Measurements from ENCODE around the gene MAEL. TPM values are rescaled to one million over a fixed set of nuclear protein-coding genes. Genes with fewer than 3 reads are reported as not detected.

MAEL gene
- total RNA-seq, 3 donors from 2014 or later, result 0.18 TPM; not detected in 2

Other genes starting within 250 kb of the MAEL start
- 10 to 100 TPM; 71.7 to 74.6 (median 71.8) TPM for gene POGK, start 149.8 kb upstream of the MAEL start, total RNA-seq
- 10 to 100 TPM; 19.3 to 20.2 (median 19.7) TPM for gene TADA1, start 113.0 kb upstream of the MAEL start, total RNA-seq
- 1 to 10 TPM; 3.8 to 6.2 (median 4.8) TPM for gene ILDR2, start 13.7 kb upstream of the MAEL start, total RNA-seq
- gene GPA33, start 101.1 kb downstream of the MAEL start, total RNA-seq, result under 1 TPM; 0.16 to 0.45 (median 0.20) TPM
- gene STYXL2, start 104.8 kb downstream of the MAEL start, total RNA-seq, result not detected
- gene POU2F1, start 231.6 kb downstream of the MAEL start, total RNA-seq, result 1 to 10 TPM; 9.0 to 9.9 (median 9.0) TPM